CD4-positive, CD25-positive, alpha-beta regulatory T cell (primary cell): ENCODE measurements around the gene INPP1. TPM values are rescaled to one million over a fixed set of nuclear protein-coding genes. Genes with fewer than 3 reads are reported as not detected.
"Not testable (repeated sequence)": the region's sequence is repeated elsewhere in the genome, so short reads cannot be mapped to it uniquely, and the experiment has no call there.

Source experiments
- ATAC-seq, 2 donors: fragments of 150-1000 bp; cut with Tn5 transposase; one replicate each; pipeline ENCODE4 v1.10.0; 2021; ENCODE audit warnings: low read depth in 2 of 2, moderate number of reproducible peaks in 2 of 2, moderate library complexity in 1 of 2
- DNase-seq, 3 donors: peaks; one replicate each; pipeline versions ENCODE4 v3.0.0 to v3.0.0-alpha.2; 2012 to 2022; ENCODE audit warnings: mixed read lengths in 1 of 3
- H3K27ac ChIP-seq: one replicate; pipeline ENCODE4 v1.7.0; 2013; ENCODE audit warnings: mild to moderate bottlenecking, low read length; ENCODE audit not compliant: insufficient read depth, poor library complexity, severe bottlenecking
- H3K27me3 ChIP-seq: one replicate; pipeline ENCODE4 v1.7.0; 2013; ENCODE audit warnings: low read length; ENCODE audit not compliant: control insufficient read depth, insufficient read depth
- H3K36me3 ChIP-seq: one replicate; pipeline ENCODE4 v1.7.0; 2013; ENCODE audit warnings: mild to moderate bottlenecking, low read length, moderate library complexity; ENCODE audit not compliant: control insufficient read depth, insufficient read depth
- H3K4me1 ChIP-seq: 2 replicates; pipeline ENCODE4 v1.7.0; 2013; ENCODE audit warnings: mild to moderate bottlenecking, low read length; ENCODE audit not compliant: insufficient read depth, control insufficient read depth, poor library complexity, severe bottlenecking
- H3K4me3 ChIP-seq: one replicate; pipeline ENCODE4 v1.7.0; 2013; ENCODE audit warnings: low read depth, mild to moderate bottlenecking, low read length, moderate library complexity
- H3K9me3 ChIP-seq, 2 experiments: 1 replicate in 1 of 2; 2 replicates in 1 of 2; pipeline ENCODE4 v1.7.0; 2013; ENCODE audit warnings: low read length in 2 of 2, mild to moderate bottlenecking in 1 of 2, moderate library complexity in 1 of 2; ENCODE audit not compliant: control insufficient read depth in 2 of 2
- H3K27ac Mint-ChIP-seq, 3 donors: one replicate each; pipeline ENCODE4 v1.8.0; 2020 to 2022; ENCODE audit warnings: mild to moderate bottlenecking in 3 of 3, mixed read lengths in 3 of 3, moderate library complexity in 2 of 3
- H3K27me3 Mint-ChIP-seq: one replicate; pipeline ENCODE4 v1.8.0; 2022; ENCODE audit warnings: mild to moderate bottlenecking, mixed read lengths
- H3K36me3 Mint-ChIP-seq: one replicate; pipeline ENCODE4 v1.8.0; 2020; ENCODE audit warnings: mixed read lengths
- H3K4me1 Mint-ChIP-seq, 4 donors: one replicate each; pipeline ENCODE4 v1.8.0; 2020 to 2022; ENCODE audit warnings: mixed read lengths in 4 of 4, mild to moderate bottlenecking in 1 of 4
- H3K4me3 Mint-ChIP-seq, 4 donors: one replicate each; pipeline ENCODE4 v1.8.0; 2020 to 2022; ENCODE audit warnings: mild to moderate bottlenecking in 4 of 4, mixed read lengths in 4 of 4, moderate library complexity in 3 of 4
- H3K9me3 Mint-ChIP-seq, 7 donors: one replicate each; pipeline ENCODE4 v1.8.0; 2020 to 2022; ENCODE audit warnings: mixed read lengths in 7 of 7, mild to moderate bottlenecking in 3 of 7, moderate library complexity in 2 of 7
- polyA plus RNA-seq, 4 donors: library from polyadenylated mRNA; unstranded; fragments of 300-500 nt; fragmentation: Illumina TruSeq; gene quantifications; one replicate each; pipeline ENCODE4 v1.2.3, GENCODE V29; 2021
- total RNA-seq: library from RNA; stranded (reverse); gene quantifications from one replicate; pipeline ENCODE4 v1.2.3, GENCODE V29; 2022

The INPP1 gene
- total and polyA plus RNA-seq, 5 donors from 2014 or later, result 5.3 to 13.5 (median 13.1) TPM

GRCh38 chr2:190334479-190335224 is 8.7 kb upstream of the INPP1 start:
- Mint-ChIP-seq H3K36me3 (no peaks in the 10 kb centered on the region), H3K4me1 (no peaks in the 10 kb centered on the region), H3K27ac (no peak overlapping the region), H3K27me3 (peaks cover 30% of the 10 kb centered on the region), H3K4me3 (no peak overlapping the region), H3K9me3 (peaks cover 0 to 2% (median 0%) of the 10 kb centered on the region in 7 donors)
- no peak overlapping the region for H3K27ac ChIP-seq
- H3K4me1 ChIP-seq, result no peaks in the 10 kb centered on the region
- DNase-seq (no peak), ATAC-seq (no peak)
- no peaks in the 10 kb centered on the region for H3K36me3 ChIP-seq
- no peak overlapping the region for H3K4me3 ChIP-seq
- no peaks in the 10 kb centered on the region for H3K9me3 ChIP-seq
- H3K27me3 ChIP-seq, result peaks cover 2% of the 10 kb centered on the region

GRCh38 chr2:190335225-190335559 is 8.2 kb upstream of the INPP1 start:
- Mint-ChIP-seq H3K9me3 (peaks cover 0 to 2% (median 0%) of the 10 kb centered on the region in 7 donors), H3K36me3 (no peaks in the 10 kb centered on the region)

GRCh38 chr2:190335584-190335983 is 7.8 kb upstream of the INPP1 start:
- not testable (repeated sequence) for H3K9me3 ChIP-seq, H3K27ac ChIP-seq, H3K4me1 Mint-ChIP-seq, H3K27ac Mint-ChIP-seq, H3K36me3 Mint-ChIP-seq, H3K9me3 Mint-ChIP-seq, H3K4me3 ChIP-seq, DNase-seq, ATAC-seq, H3K4me1 ChIP-seq, H3K4me3 Mint-ChIP-seq, H3K27me3 ChIP-seq, H3K36me3 ChIP-seq
- H3K27me3 Mint-ChIP-seq, result peaks cover 27% of the 10 kb centered on the region

More at GRCh38 chr2:190335225-190335559, 8.2 kb upstream of the INPP1 start:
- H3K4me1 Mint-ChIP-seq, result no peaks in the 10 kb centered on the region
- Histone ChIP-seq H3K4me3 (no peak overlapping the region), H3K4me1 (no peaks in the 10 kb centered on the region), H3K27me3 (peaks cover 2% of the 10 kb centered on the region), H3K9me3 (no peaks in the 10 kb centered on the region), H3K27ac (no peak overlapping the region), H3K36me3 (no peaks in the 10 kb centered on the region)
- DNase-seq, result no peak
- no peak for ATAC-seq
- H3K27me3 Mint-ChIP-seq, result peaks cover 29% of the 10 kb centered on the region
- no peak overlapping the region for H3K4me3 Mint-ChIP-seq
- H3K27ac Mint-ChIP-seq, result no peak overlapping the region

GRCh38 chr2:190336420-190336819 is 7.0 kb upstream of the INPP1 start:
- Histone ChIP-seq H3K4me1 (no peaks in the 10 kb centered on the region), H3K36me3 (no peaks in the 10 kb centered on the region), H3K27me3 (no peaks in the 10 kb centered on the region), H3K4me3 (no peak overlapping the region), H3K9me3 (no peaks in the 10 kb centered on the region), H3K27ac (no peak overlapping the region)
- H3K27ac Mint-ChIP-seq, result peak overlapping the region in 1 of 3 donors; percentile 42
- DNase-seq (no peak), ATAC-seq (no peak)
- H3K27me3 Mint-ChIP-seq, result peaks cover 20% of the 10 kb centered on the region
- no peaks in the 10 kb centered on the region for H3K36me3 Mint-ChIP-seq
- H3K9me3 Mint-ChIP-seq, result peaks cover 0 to 2% (median 0%) of the 10 kb centered on the region in 7 donors
- no peak overlapping the region for H3K4me3 Mint-ChIP-seq
- peaks cover 0 to 2% (median under 1%) of the 10 kb centered on the region in 4 donors for H3K4me1 Mint-ChIP-seq

DNA sequence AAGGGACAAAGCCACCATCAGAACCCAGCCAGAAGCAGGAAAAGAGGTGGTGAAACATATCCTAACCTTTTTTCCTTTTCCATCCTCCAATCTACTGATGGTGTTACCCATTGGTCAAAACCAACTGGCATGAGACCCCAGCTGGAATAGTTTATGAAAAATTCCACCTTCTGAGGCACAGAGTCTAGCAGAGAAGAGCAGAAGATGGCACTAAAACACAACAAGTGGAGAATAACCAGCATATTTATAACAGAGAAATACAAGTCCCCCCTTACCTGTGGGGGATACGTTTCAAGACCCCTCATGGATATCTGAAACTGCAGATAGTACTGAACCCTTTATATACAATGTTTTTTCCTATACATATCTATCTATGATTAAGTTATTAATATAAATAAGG is 4.9 kb upstream of the INPP1 start:
- H3K27me3 ChIP-seq, result no peaks in the 10 kb centered on the region
- Mint-ChIP-seq H3K27me3 (peaks cover 20% of the 10 kb centered on the region), H3K27ac (no peak overlapping the region), H3K36me3 (no peaks in the 10 kb centered on the region), H3K4me1 (peaks cover 5 to 18% (median 9%) of the 10 kb centered on the region in 4 donors), H3K9me3 (peaks cover 0 to 2% (median 0%) of the 10 kb centered on the region in 7 donors), H3K4me3 (no peak overlapping the region)
- H3K4me1 ChIP-seq, result no peaks in the 10 kb centered on the region
- H3K9me3 ChIP-seq, result no peaks in the 10 kb centered on the region
- no peak overlapping the region for H3K27ac ChIP-seq
- no peaks in the 10 kb centered on the region for H3K36me3 ChIP-seq
- DNase-seq, result no peak
- no peak overlapping the region for H3K4me3 ChIP-seq
- ATAC-seq, result no peak

DNA sequence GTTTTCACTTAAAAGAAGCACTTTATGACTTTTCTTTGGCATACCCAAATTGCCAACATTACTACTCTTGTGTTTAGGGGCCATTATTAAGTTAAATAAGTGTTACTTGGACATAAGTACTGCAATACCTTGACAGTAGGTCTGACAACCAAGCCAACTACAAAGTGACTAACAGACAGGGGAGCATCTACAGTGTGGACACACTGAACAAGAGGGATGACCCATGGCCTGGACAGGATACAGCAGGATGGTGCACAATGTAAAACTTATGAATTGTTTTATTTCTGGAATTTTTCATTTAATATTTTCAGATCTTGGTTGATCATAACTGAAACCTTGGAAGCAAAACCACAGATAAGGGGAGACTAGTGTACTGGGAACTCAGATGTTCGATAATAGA is 4.0 kb upstream of the INPP1 start:
- ATAC-seq (no peak), DNase-seq (no peak)
- no peaks in the 10 kb centered on the region for H3K36me3 Mint-ChIP-seq
- no peak overlapping the region for H3K27ac Mint-ChIP-seq
- no peaks in the 10 kb centered on the region for H3K9me3 Mint-ChIP-seq
- no peaks in the 10 kb centered on the region for H3K27me3 ChIP-seq
- peaks cover 20% of the 10 kb centered on the region for H3K27me3 Mint-ChIP-seq
- peak overlapping the region in 1 of 4 donors; percentile 90 for H3K4me3 Mint-ChIP-seq
- H3K36me3 ChIP-seq, result no peaks in the 10 kb centered on the region
- H3K4me3 ChIP-seq, result no peak overlapping the region
- peaks cover 3% of the 10 kb centered on the region for H3K4me1 ChIP-seq
- H3K4me1 Mint-ChIP-seq, result peaks cover 7 to 21% (median 12%) of the 10 kb centered on the region in 4 donors
- H3K27ac ChIP-seq, result no peak overlapping the region
- H3K9me3 ChIP-seq, result no peaks in the 10 kb centered on the region

DNA sequence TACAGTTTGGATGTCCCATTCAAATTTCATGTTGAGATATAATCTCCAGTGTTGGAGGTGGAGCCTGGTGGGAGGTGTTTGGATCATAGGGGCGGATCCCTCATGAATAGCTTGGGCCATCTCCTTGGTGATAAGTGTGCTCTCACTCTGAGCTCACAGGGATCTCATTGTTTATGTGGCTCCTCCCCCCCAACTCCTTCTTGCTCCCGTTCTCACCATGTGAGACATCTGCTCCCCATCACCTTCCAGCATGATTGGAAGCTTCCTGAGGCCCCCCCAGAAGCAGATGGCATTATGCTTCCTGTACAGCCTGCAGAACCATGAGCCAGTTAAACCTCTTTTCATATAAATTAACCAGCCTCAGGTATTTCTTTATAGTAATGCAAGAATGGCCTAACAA is 3.0 kb upstream of the INPP1 start:
- no peak overlapping the region for H3K4me3 ChIP-seq
- Mint-ChIP-seq H3K9me3 (no peaks in the 10 kb centered on the region), H3K4me3 (no peak overlapping the region), H3K27ac (no peak overlapping the region), H3K27me3 (peaks cover 23% of the 10 kb centered on the region), H3K4me1 (peaks cover 11 to 26% (median 18%) of the 10 kb centered on the region in 4 donors), H3K36me3 (no peaks in the 10 kb centered on the region)
- H3K27me3 ChIP-seq, result no peaks in the 10 kb centered on the region
- DNase-seq, result no peak
- no peaks in the 10 kb centered on the region for H3K36me3 ChIP-seq
- no peak overlapping the region for H3K27ac ChIP-seq
- H3K4me1 ChIP-seq, result peaks cover 10% of the 10 kb centered on the region
- no peak for ATAC-seq
- H3K9me3 ChIP-seq, result no peaks in the 10 kb centered on the region

DNA sequence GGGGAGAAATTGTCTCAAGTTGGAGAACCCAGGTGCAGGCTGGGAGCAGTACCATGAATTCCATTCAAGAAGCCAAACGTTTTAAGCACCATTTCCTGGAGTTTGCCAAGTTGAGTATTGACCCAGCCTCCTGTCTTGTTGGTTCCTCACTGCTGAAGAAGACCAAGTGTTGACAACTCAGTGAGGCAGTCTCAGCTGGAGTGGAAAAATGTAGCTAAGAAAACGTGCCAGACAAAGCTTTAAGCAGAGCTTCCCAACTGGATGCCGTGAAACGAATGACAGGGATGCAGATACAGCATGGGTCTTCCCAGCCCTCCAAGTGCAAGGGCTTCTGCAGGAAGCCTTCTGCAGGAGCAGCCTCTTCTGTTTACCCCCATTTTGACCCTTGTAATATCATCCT is 778 bp upstream of the INPP1 start:
- H3K27me3 Mint-ChIP-seq, result peaks cover 23% of the 10 kb centered on the region
- ATAC-seq (no peak), DNase-seq (no peak)
- Histone ChIP-seq H3K4me3 (no peak overlapping the region), H3K36me3 (no peaks in the 10 kb centered on the region), H3K27ac (no peak overlapping the region), H3K9me3 (no peaks in the 10 kb centered on the region), H3K27me3 (no peaks in the 10 kb centered on the region), H3K4me1 (peaks cover 10% of the 10 kb centered on the region)
- H3K4me3 Mint-ChIP-seq, result peak overlapping the region in 3 of 4 donors; percentile 89 to 94 (median 89)
- peaks cover 11 to 26% (median 19%) of the 10 kb centered on the region in 4 donors for H3K4me1 Mint-ChIP-seq
- no peaks in the 10 kb centered on the region for H3K9me3 Mint-ChIP-seq
- no peaks in the 10 kb centered on the region for H3K36me3 Mint-ChIP-seq
- H3K27ac Mint-ChIP-seq, result no peak overlapping the region
